Calu3 (cell line): ENCODE data around the gene CMTM6. TPM values are rescaled to one million over a fixed set of nuclear protein-coding genes. Genes with fewer than 3 reads are reported as not detected.
A peak's percentile ranks its signal among the peaks of the same experiment; 100 is the strongest.
"Not testable (repeated sequence)": the region's sequence is repeated elsewhere in the genome, so short reads cannot be mapped to it uniquely, and the experiment has no call there.

Experiments
- BruUV-seq: library from RNA; stranded (reverse); fragments of 400-500 nt; replicated peaks from 2 replicates; lab custom pipeline; 2021; lab: Mats Ljungman, UMichigan
- CTCF ChIA-PET: fragments of 300-600 bp; sonication (Branson Sonifier 250); formaldehyde crosslinking; loops from one replicate; lab custom pipeline; 2022; ENCODE audit warnings: antibody characterized with exemption; lab: Charles Lee
- DNase-seq: peaks from one replicate; pipeline ENCODE4 v3.0.0; 2022
- H3K27ac Mint-ChIP-seq: one replicate; pipeline ENCODE4 v1.8.0; 2022; ENCODE audit warnings: mixed read lengths; ENCODE audit not compliant: unreplicated experiment
- H3K27me3 Mint-ChIP-seq: one replicate; pipeline ENCODE4 v1.8.0; 2022; ENCODE audit warnings: mixed read lengths; ENCODE audit not compliant: unreplicated experiment
- H3K36me3 Mint-ChIP-seq: one replicate; pipeline ENCODE4 v1.8.0; 2022; ENCODE audit warnings: mild to moderate bottlenecking, moderate library complexity, mixed read lengths; ENCODE audit not compliant: insufficient read depth, unreplicated experiment
- H3K4me1 Mint-ChIP-seq: one replicate; pipeline ENCODE4 v1.8.0; 2022; ENCODE audit warnings: mild to moderate bottlenecking, low read depth, mixed read lengths; ENCODE audit not compliant: unreplicated experiment
- H3K4me3 Mint-ChIP-seq: one replicate; pipeline ENCODE4 v1.8.0; 2022; ENCODE audit warnings: mild to moderate bottlenecking, low read depth, moderate library complexity, mixed read lengths; ENCODE audit not compliant: unreplicated experiment
- H3K9me3 Mint-ChIP-seq: one replicate; pipeline ENCODE4 v1.8.0; 2022; ENCODE audit warnings: low read depth, mixed read lengths; ENCODE audit not compliant: unreplicated experiment
- CTCF ChIP-seq: fragments of 200-600 bp; IDR thresholded peaks from one replicate; pipeline ENCODE4 v1.8.0; 2022; ENCODE audit warnings: antibody characterized with exemption; ENCODE audit not compliant: unreplicated experiment
- intact Hi-C: fragments of 100-400 bp; cut with micrococcal nuclease; formaldehyde crosslinking; loops from one replicate; pipeline ENCODE4 v1.10.0; 2022; ENCODE audit not compliant: unreplicated experiment
- total RNA-seq: library from RNA; stranded (reverse); gene quantifications from 2 replicates; pipeline ENCODE4 v1.2.3, GENCODE V29; 2022

CMTM6 gene
- total RNA-seq, 1 experiment from 2014 or later = 107 TPM

GRCh38 chr3:32443478-32443877 is 59.2 kb downstream of the CMTM6 start:
- peak; percentile 20 for DNase-seq
- H3K36me3 Mint-ChIP-seq = peaks cover 68% of the 10 kb centered on the region
- peaks cover 48% of the 10 kb centered on the region for H3K4me1 Mint-ChIP-seq
- H3K27ac Mint-ChIP-seq = peak overlapping the region; percentile 39
- H3K27me3 Mint-ChIP-seq = no peaks in the 10 kb centered on the region
- CTCF ChIA-PET = no interaction called here
- intact Hi-C loops = no loop called here
- no peak overlapping the region for H3K4me3 Mint-ChIP-seq
- no peak for TF ChIP-seq CTCF
- peaks cover 3% of the 10 kb centered on the region for H3K9me3 Mint-ChIP-seq
- no TSS peak for BruUV-seq

- intact Hi-C loops = no loop called here
- Mint-ChIP-seq H3K4me3 (no peak overlapping the region), H3K27me3 (no peaks in the 10 kb centered on the region), H3K36me3 (peaks cover 65% of the 10 kb centered on the region), H3K27ac (peak overlapping the region; percentile 70), H3K4me1 (peaks cover 41% of the 10 kb centered on the region), H3K9me3 (peaks cover 3% of the 10 kb centered on the region)
- no TSS peak for BruUV-seq
- no peak for DNase-seq
- CTCF ChIA-PET = no interaction called here
- no peak for TF ChIP-seq CTCF
Measured at GRCh38 chr3:32442766-32443165, 59.9 kb downstream of the CMTM6 start.

- Mint-ChIP-seq H3K27me3 (no peaks in the 10 kb centered on the region), H3K27ac (no peak overlapping the region), H3K4me1 (peaks cover 24% of the 10 kb centered on the region), H3K4me3 (no peak overlapping the region), H3K36me3 (peaks cover 51% of the 10 kb centered on the region), H3K9me3 (no peaks in the 10 kb centered on the region)
- BruUV-seq = no TSS peak
- no peak for DNase-seq
- CTCF ChIA-PET = interaction anchor here (0.7 to 0.8 kb wide), 2 partner anchors 12 to 15 kb away, joined by 3 to 5 read pairs; no protein-coding TSS in a partner anchor
- no peak for TF ChIP-seq CTCF
- intact Hi-C loops = no loop called here
Measured at GRCh38 chr3:32440611-32441350, 61.9 kb downstream of the CMTM6 start.

GRCh38 chr3:32439421-32439820 is 63.2 kb downstream of the CMTM6 start:
- DNase-seq, BruUV-seq, H3K4me3 Mint-ChIP-seq, CTCF ChIA-PET, H3K27me3 Mint-ChIP-seq, H3K27ac Mint-ChIP-seq, intact Hi-C loops, H3K9me3 Mint-ChIP-seq: not testable (repeated sequence)
- H3K4me1 Mint-ChIP-seq = peaks cover 24% of the 10 kb centered on the region
- peaks cover 42% of the 10 kb centered on the region for H3K36me3 Mint-ChIP-seq
